ENCODE results near the gene HERC3.

Gene HERC3

GRCh38 chr4:88629826-88630225 is 37.5 kb downstream of the HERC3 start:
- no peak overlapping the region for H3K4me3 ChIP-seq (ENCODE audit: low read depth, low read length)
- TF ChIP-seq, protein P1, sequence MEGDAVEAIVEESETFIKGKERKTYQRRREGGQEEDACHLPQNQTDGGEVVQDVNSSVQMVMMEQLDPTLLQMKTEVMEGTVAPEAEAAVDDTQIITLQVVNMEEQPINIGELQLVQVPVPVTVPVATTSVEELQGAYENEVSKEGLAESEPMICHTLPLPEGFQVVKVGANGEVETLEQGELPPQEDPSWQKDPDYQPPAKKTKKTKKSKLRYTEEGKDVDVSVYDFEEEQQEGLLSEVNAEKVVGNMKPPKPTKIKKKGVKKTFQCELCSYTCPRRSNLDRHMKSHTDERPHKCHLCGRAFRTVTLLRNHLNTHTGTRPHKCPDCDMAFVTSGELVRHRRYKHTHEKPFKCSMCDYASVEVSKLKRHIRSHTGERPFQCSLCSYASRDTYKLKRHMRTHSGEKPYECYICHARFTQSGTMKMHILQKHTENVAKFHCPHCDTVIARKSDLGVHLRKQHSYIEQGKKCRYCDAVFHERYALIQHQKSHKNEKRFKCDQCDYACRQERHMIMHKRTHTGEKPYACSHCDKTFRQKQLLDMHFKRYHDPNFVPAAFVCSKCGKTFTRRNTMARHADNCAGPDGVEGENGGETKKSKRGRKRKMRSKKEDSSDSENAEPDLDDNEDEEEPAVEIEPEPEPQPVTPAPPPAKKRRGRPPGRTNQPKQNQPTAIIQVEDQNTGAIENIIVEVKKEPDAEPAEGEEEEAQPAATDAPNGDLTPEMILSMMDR (IDR thresholded peaks at IDR 0.05; ENCODE audit: low read depth, low read length, missing control alignments), result no peak
- in situ Hi-C loops (cut with HindIII; ENCODE audit: low sequenced_read_pairs), result no loop called here
- no peak for DNase-seq (ENCODE audit: low read depth)

GRCh38 chr4:88630756-88631155 is 38.5 kb downstream of the HERC3 start:
- DNase-seq (ENCODE audit: low read depth), result no peak
- TF ChIP-seq, protein P1 (IDR thresholded peaks at IDR 0.05; ENCODE audit: low read depth, low read length, missing control alignments), result no peak
- in situ Hi-C loops (cut with HindIII; ENCODE audit: low sequenced_read_pairs), result no loop called here
- no peak overlapping the region for H3K4me3 ChIP-seq (ENCODE audit: low read depth, low read length)

DNA sequence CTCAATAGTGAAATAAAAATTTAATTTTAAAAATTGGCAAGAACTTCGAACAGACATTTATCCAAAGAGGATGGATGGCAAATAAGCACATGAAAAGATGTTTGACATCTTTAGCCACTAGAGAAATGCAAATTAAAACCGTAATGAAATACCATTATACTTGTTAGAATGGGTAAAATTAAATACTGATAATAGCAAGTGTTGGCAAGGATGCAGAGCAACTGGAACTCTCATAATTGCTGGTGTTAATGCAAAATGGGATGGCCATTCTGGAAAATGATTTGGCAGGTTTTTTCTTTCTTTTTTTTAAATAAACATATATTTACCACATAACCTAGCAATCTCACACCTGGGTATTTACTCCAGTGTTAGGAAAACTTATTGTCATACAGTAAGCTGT is 51.7 kb downstream of the HERC3 start:
- no peak overlapping the region for H3K4me3 ChIP-seq (ENCODE audit: low read depth, low read length)
- TF ChIP-seq, protein P1 (IDR thresholded peaks at IDR 0.05; ENCODE audit: low read depth, low read length, missing control alignments), result no peak
- in situ Hi-C loops (cut with HindIII; ENCODE audit: low sequenced_read_pairs), result no loop called here
- DNase-seq (ENCODE audit: low read depth), result no peak

- in situ Hi-C loops (cut with HindIII; ENCODE audit: low sequenced_read_pairs), result no loop called here
- H3K4me3 ChIP-seq (ENCODE audit: low read depth, low read length), result no peak overlapping the region
- DNase-seq (ENCODE audit: low read depth), result no peak
- TF ChIP-seq, protein P1 (IDR thresholded peaks at IDR 0.05; ENCODE audit: low read depth, low read length, missing control alignments), result no peak
Measured at GRCh38 chr4:88645994-88646393, 53.7 kb downstream of the HERC3 start.

DNA sequence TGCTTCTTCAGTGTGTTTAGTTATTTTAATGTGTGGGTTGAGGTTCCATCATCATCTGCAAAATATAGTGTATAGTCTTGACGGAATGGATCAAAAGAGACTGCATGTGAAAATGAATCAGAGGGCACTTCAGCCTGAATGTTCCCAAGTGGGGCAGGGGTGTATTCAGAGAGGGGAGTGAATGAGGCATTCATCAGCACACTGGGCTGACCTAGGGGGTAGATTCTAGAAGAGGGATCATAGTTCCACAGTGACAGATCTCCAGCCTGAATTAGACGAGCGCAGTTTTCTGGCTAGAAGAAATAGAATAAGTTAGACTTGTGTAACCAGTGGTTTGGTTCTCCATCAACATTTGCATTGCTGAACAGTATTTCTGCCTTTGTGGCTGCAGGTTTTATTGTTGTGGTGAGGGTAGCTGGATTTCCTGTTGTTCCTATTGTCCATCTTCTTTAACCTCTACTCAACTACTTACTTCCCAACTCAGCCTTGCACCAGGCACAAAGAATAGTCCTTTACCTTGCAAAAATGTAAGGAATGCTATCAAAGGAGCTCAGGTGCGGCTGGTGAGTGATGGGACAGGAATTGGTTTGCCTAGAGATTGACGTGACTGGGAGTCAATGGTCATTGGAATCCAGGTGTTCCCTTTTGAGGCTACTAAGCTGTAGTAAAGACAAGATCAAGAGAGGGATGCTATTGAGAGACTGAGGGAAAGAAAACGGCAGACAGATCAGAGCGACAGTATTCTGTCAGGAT is 54.4 kb downstream of the HERC3 start:
- no peak for DNase-seq (ENCODE audit: low read depth)
- no peak overlapping the region for H3K4me3 ChIP-seq (ENCODE audit: low read depth, low read length)
- in situ Hi-C loops (cut with HindIII; ENCODE audit: low sequenced_read_pairs), result no loop called here
- TF ChIP-seq, protein P1 (IDR thresholded peaks at IDR 0.05; ENCODE audit: low read depth, low read length, missing control alignments), result no peak

DNA sequence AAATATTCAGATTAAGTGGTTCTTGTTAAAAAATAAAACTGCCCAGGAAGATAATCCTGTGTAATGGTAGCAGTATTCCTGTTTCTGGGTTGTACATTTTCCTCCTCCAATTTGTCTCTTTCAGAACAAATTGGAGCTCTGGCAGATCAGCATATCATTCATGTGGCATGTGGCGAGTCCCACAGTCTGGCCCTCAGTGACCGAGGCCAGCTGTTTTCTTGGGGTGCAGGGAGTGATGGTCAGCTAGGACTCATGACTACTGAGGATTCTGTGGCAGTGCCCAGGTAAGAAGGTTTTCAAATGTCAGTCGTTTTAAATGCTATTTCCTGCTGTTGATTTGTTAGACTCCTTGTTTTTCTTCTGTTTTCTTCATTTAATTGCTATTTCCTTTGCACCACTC is 57.4 kb downstream of the HERC3 start:
- TF ChIP-seq, protein P1 (IDR thresholded peaks at IDR 0.05; ENCODE audit: low read depth, low read length, missing control alignments), result no peak
- in situ Hi-C loops (cut with HindIII; ENCODE audit: low sequenced_read_pairs), result no loop called here
- H3K4me3 ChIP-seq (ENCODE audit: low read depth, low read length), result no peak overlapping the region

More for the DNA sequence above, 57.4 kb downstream of the HERC3 start:
- no peak for DNase-seq (ENCODE audit: low read depth)

Data from astrocyte of the cerebellum (primary cell).